Astrocyte of the cerebellum (primary cell): ENCODE measurements around the gene PKN1.

Experiments used
- DNase-seq: peaks from one replicate; pipeline ENCODE4 v3.0.0-alpha.2; 2011; ENCODE audit warnings: low read depth
- H3K4me3 ChIP-seq: 2 replicates; pipeline ENCODE4 v1.5.1; 2011; ENCODE audit warnings: mild to moderate bottlenecking, low read depth, low read length, moderate library complexity
- CTCF ChIP-seq: IDR thresholded peaks from 2 replicates; pipeline ENCODE4 v1.5.1; 2012; ENCODE audit warnings: low read length, low read depth, moderate library complexity, mild to moderate bottlenecking; ENCODE audit errors: missing control alignments
- in situ Hi-C: cut with HindIII; loops from 2 replicates; pipeline ENCODE4 v1.10.0; 2017; ENCODE audit warnings: low sequenced_read_pairs

Gene PKN1

GRCh38 chr19:14510311-14511228 lies 77.5 kb downstream of the PKN1 start:
- H3K4me3 ChIP-seq = no peak overlapping the region
- no peak for TF ChIP-seq CTCF
- no peak for DNase-seq
- in situ Hi-C loops = loop anchor here (25.0 kb wide), 1 partner anchor 98 kb away; the partner anchor contains the start of gene DDX39A

DNA sequence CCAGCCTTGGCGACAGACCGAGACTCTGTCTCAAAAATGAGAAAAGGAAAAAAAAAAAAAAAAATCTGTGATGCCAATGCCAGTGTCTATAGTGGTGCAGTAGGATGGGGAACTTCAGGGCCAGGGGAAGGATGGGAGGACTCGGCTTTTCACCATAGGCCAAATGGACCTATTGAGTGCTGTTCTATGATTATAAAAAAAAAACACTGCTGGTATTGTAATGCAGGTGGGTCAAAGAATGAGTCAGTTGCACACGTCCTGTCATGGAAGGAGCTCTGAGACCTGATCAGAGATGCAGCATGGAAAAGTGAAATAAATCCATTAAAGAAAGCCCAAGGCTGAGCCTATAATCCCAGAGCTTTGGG lies 78.1 kb downstream of the PKN1 start:
- no peak overlapping the region for H3K4me3 ChIP-seq
- no peak for DNase-seq

GRCh38 chr19:14512406-14512961 lies 79.4 kb downstream of the PKN1 start:
- no peak overlapping the region for H3K4me3 ChIP-seq
- TF ChIP-seq CTCF = no peak
- in situ Hi-C loops = loop anchor here (25.0 kb wide), 1 partner anchor 100 kb away; the partner anchor contains the start of gene DDX39A
- DNase-seq = no peak

More for the DNA sequence above, 78.1 kb downstream of the PKN1 start:
- in situ Hi-C loops = loop anchor here (25.0 kb wide), 1 partner anchor 99 kb away; the partner anchor contains the start of gene DDX39A
- no peak for TF ChIP-seq CTCF

GRCh38 chr19:14514215-14514863 lies 81.2 kb downstream of the PKN1 start:
- H3K4me3 ChIP-seq = no peak overlapping the region
- TF ChIP-seq CTCF = no peak
- no peak for DNase-seq

DNA sequence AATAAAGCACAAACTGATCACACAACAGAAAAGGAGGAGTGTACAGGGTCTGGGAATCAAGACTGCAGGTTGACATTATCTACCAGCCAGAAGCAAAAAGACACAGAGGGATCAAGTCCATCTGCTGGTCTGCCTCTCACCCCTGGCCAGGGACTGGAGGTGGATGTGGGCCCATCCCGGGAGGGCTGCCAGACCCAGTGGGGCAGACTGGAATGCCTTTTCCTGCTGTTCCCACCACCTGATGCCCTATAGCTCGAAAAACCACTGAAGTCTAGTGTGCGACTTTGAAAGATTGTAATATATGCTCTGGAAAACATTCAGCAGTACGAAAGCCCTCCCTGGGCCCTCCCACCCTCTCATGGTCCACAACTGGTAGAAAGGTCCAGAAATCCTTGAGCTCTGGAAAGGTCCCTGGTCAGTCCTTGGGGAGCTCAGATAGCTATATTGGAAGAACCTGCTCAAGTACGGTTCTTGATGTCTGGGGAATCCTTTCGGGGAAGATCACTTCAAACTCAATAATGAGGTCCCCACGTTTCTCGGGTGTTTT lies 82.5 kb downstream of the PKN1 start:
- in situ Hi-C loops = loop anchor here (25.0 kb wide), 1 partner anchor 103 kb away; the partner anchor contains the start of gene DDX39A
- TF ChIP-seq CTCF = no peak
- peak overlapping the region; percentile 86 for H3K4me3 ChIP-seq
- DNase-seq = no peak

More at GRCh38 chr19:14514215-14514863, 81.2 kb downstream of the PKN1 start:
- in situ Hi-C loops = loop anchor here (25.0 kb wide), 1 partner anchor 102 kb away; the partner anchor contains the start of gene DDX39A

GRCh38 chr19:14516048-14516534 lies 83.0 kb downstream of the PKN1 start:
- H3K4me3 ChIP-seq = peak overlapping the region; percentile 86
- no peak for DNase-seq
- no peak for TF ChIP-seq CTCF
- in situ Hi-C loops = loop anchor here (25.0 kb wide), 1 partner anchor 104 kb away; the partner anchor contains the start of gene DDX39A
